IMR-90 (cell line): ENCODE measurements around the gene LEKR1. TPM values are rescaled to one million over a fixed set of nuclear protein-coding genes. Genes with fewer than 3 reads are reported as not detected.

Experiments
- ATAC-seq: fragments of 200-7000 bp; cut with Tn5 transposase; 2 replicates; pipeline ENCODE4 v1.9.1; 2020; ENCODE audit warnings: low read depth, mild to moderate bottlenecking, moderate library complexity
- BruUV-seq: library from RNA; stranded (reverse); fragments of 400-500 nt; replicated peaks from 2 replicates; lab custom pipeline; 2021; lab: Mats Ljungman, UMichigan
- CTCF ChIA-PET: fragments of 300-600 bp; formaldehyde crosslinking; extraction: SDS; loops from one replicate; lab custom pipeline; 2021; ENCODE audit warnings: antibody characterized with exemption; lab: Yijun Ruan, JAX
- POLR2A ChIA-PET: fragments of 300-600 bp; sonication (Branson Sonifier 250); formaldehyde crosslinking; loops from one replicate; lab custom pipeline; 2022; ENCODE audit warnings: antibody characterized with exemption; ENCODE audit not compliant: unreplicated experiment; lab: Charles Lee
- DNase-seq: peaks from one replicate; pipeline ENCODE4 v3.0.0; 2013
- H2AFZ ChIP-seq: replicated peaks from 2 replicates; pipeline ENCODE3; 2013; ENCODE audit warnings: low read length, mild to moderate bottlenecking; ENCODE audit not compliant: poor library complexity
- H2AK5ac ChIP-seq: 2 replicates; pipeline ENCODE4 v1.6.1; 2013; ENCODE audit warnings: low read depth, low read length, inconsistent platforms
- H2AK9ac ChIP-seq: replicated peaks from 2 replicates; pipeline ENCODE3; 2013; ENCODE audit warnings: mild to moderate bottlenecking, low read depth, low read length, moderate library complexity; ENCODE audit not compliant: poor library complexity
- H2BK120ac ChIP-seq: 2 replicates; pipeline ENCODE4 v1.6.1; 2013; ENCODE audit warnings: low read depth, low read length, inconsistent platforms
- H2BK15ac ChIP-seq: 3 replicates; pipeline ENCODE4 v1.6.1; 2013; ENCODE audit warnings: low read depth, low read length, inconsistent platforms
- H2BK20ac ChIP-seq: 2 replicates; pipeline ENCODE4 v1.6.1; 2013; ENCODE audit warnings: low read depth, mild to moderate bottlenecking, inconsistent platforms, low read length, moderate library complexity
- H2BK5ac ChIP-seq: 2 replicates; pipeline ENCODE4 v1.6.1; 2013; ENCODE audit warnings: mild to moderate bottlenecking, low read depth, low read length, inconsistent platforms; ENCODE audit not compliant: poor library complexity, severe bottlenecking
- H3K14ac ChIP-seq: replicated peaks from 2 replicates; pipeline ENCODE4 v1.6.1; 2013; ENCODE audit warnings: low read depth, low read length, inconsistent platforms
- H3K18ac ChIP-seq: 2 replicates; pipeline ENCODE4 v1.6.1; 2013; ENCODE audit warnings: low read depth, low read length, control low read depth
- H3K23ac ChIP-seq: 2 replicates; pipeline ENCODE4 v1.6.1; 2013; ENCODE audit warnings: low read depth, low read length, inconsistent platforms
- H3K27ac ChIP-seq: 2 replicates; pipeline ENCODE4 v1.5.1; 2013; ENCODE audit warnings: mild to moderate bottlenecking, control low read depth, low read length; ENCODE audit not compliant: insufficient read depth
- H3K27me3 ChIP-seq: 2 replicates; pipeline ENCODE4 v1.6.1; 2013; ENCODE audit warnings: low read length; ENCODE audit not compliant: control insufficient read depth, insufficient read depth
- H3K36me3 ChIP-seq: 2 replicates; pipeline ENCODE4 v1.6.1; 2013; ENCODE audit warnings: low read length, mixed read lengths; ENCODE audit not compliant: control insufficient read depth, insufficient read depth
- H3K4ac ChIP-seq: 2 replicates; pipeline ENCODE4 v1.6.1; 2013; ENCODE audit warnings: low read depth, low read length, inconsistent platforms
- H3K4me1 ChIP-seq: 2 replicates; pipeline ENCODE4 v1.6.1; 2013; ENCODE audit warnings: low read length, mixed read lengths; ENCODE audit not compliant: control insufficient read depth, insufficient read depth
- H3K4me2 ChIP-seq: 2 replicates; pipeline ENCODE4 v1.6.1; 2013; ENCODE audit warnings: low read depth, mild to moderate bottlenecking, control low read depth, low read length, moderate library complexity
- H3K4me3 ChIP-seq: 2 replicates; pipeline ENCODE4 v1.5.1; 2013; ENCODE audit warnings: low read depth, mild to moderate bottlenecking, control low read depth, low read length, moderate library complexity; ENCODE audit not compliant: insufficient read depth
- H3K56ac ChIP-seq: 2 replicates; pipeline ENCODE4 v1.6.1; 2013; ENCODE audit warnings: low read length, inconsistent platforms; ENCODE audit not compliant: insufficient read depth; ENCODE audit errors: extremely low read depth
- H3K79me1 ChIP-seq, 2 experiments: 2 replicates each; pipeline ENCODE4 v1.6.1; 2013; ENCODE audit warnings: low read length in 2 of 2, inconsistent platforms in 1 of 2, low read depth in 1 of 2
- H3K9ac ChIP-seq: 2 replicates; pipeline ENCODE4 v1.6.1; 2013; ENCODE audit warnings: low read depth, low read length, control low read depth
- H3K9me1 ChIP-seq: 2 replicates; pipeline ENCODE4 v1.6.1; 2013; ENCODE audit warnings: low read length, inconsistent platforms; ENCODE audit not compliant: insufficient read depth
- H3K9me3 ChIP-seq: 2 replicates; pipeline ENCODE4 v1.6.1; 2013; ENCODE audit warnings: low read length; ENCODE audit not compliant: control insufficient read depth, insufficient read depth
- H4K20me1 ChIP-seq: 2 replicates; pipeline ENCODE4 v1.6.1; 2013; ENCODE audit warnings: low read length, inconsistent platforms; ENCODE audit not compliant: insufficient read depth
- H4K5ac ChIP-seq: 2 replicates; pipeline ENCODE4 v1.6.1; 2013; ENCODE audit warnings: mild to moderate bottlenecking, low read depth, low read length, control low read depth
- H4K8ac ChIP-seq, 2 experiments: 2 replicates each; pipeline ENCODE4 v1.6.1; 2013; ENCODE audit warnings: low read depth in 2 of 2, low read length in 2 of 2, control low read depth in 1 of 2, inconsistent platforms in 1 of 2
- H4K91ac ChIP-seq: 2 replicates; pipeline ENCODE4 v1.6.1; 2013; ENCODE audit warnings: low read depth, low read length, inconsistent platforms; ENCODE audit not compliant: insufficient read depth
- BHLHE40 ChIP-seq: fragments of 150-350 bp; IDR thresholded peaks from 2 replicates; pipeline ENCODE4 v1.6.1; 2016; ENCODE audit warnings: mild to moderate bottlenecking, low read depth, low read length
- MAFK ChIP-seq: IDR thresholded peaks from 2 replicates; pipeline ENCODE4 v1.6.1; 2012; ENCODE audit warnings: low read depth, low read length, improper control_type of control experiment
- NFE2L2 ChIP-seq: fragments of 150-350 bp; IDR thresholded peaks from 2 replicates; pipeline ENCODE4 v1.6.1; 2016; ENCODE audit warnings: low read depth, mild to moderate bottlenecking, low read length
- RFX5 ChIP-seq: IDR thresholded peaks from 2 replicates; pipeline ENCODE4 v1.8.0; 2012; ENCODE audit warnings: low read depth, mild to moderate bottlenecking, low read length, moderate library complexity
- SMC3 ChIP-seq: fragments of 150-350 bp; IDR thresholded peaks from 2 replicates; pipeline ENCODE4 v1.6.1; 2016; ENCODE audit warnings: low read depth, mild to moderate bottlenecking, antibody characterized with exemption, low read length, moderate library complexity
- WGBS, 2 experiments: methylation state at CpG; one replicate each; pipeline versions ENCODE4 v1.1.5 to v1.1.7; 2013; ENCODE audit warnings: missing lambda C conversion rate in 2 of 2; ENCODE audit not compliant: insufficient read length in 1 of 2; ENCODE audit errors: extremely low coverage in 2 of 2; 5-methylcytosine and 5-hydroxymethylcytosine counted together
- dilution Hi-C: fragments of 300-500 bp; cut with HindIII; formaldehyde crosslinking; loops from one replicate; pipeline ENCODE4 v1.14.3; 2018; ENCODE audit warnings: low sequenced_read_pairs; ENCODE audit not compliant: unreplicated experiment
- in situ Hi-C: fragments of 300-500 bp; cut with MboI; formaldehyde crosslinking; loops from 3 replicates; pipeline ENCODE4 v1.14.3; 2019; ENCODE audit warnings: low sequenced_read_pairs, inconsistent platforms, mixed read lengths
- intact Hi-C: fragments of 100-400 bp; cut with micrococcal nuclease; formaldehyde crosslinking; loops from 2 replicates; pipeline ENCODE4 v1.10.0; 2022
- polyA plus RNA-seq, 3 experiments: library from polyadenylated mRNA; depleted of rRNA; stranded (reverse); fragments of >200 nt; gene quantifications; 2 replicates each; pipeline ENCODE4 v1.2.3, GENCODE V29; 2012; ENCODE audit warnings: low replicate concordance in 1 of 3
- total RNA-seq: library from RNA; depleted of rRNA; stranded (reverse); fragments of >200 nt; gene quantifications from 2 replicates; pipeline ENCODE4 v1.2.3, GENCODE V29; 2012
- TF ChIP-seq, protein P1 (sequence below): conservative IDR thresholded peaks from 2 replicates; pipeline ENCODE4 v1.5.1; 2012; ENCODE audit warnings: mild to moderate bottlenecking, low read depth, low read length, improper control_type of control experiment
- TF ChIP-seq, protein P2 (sequence below): fragments of 150-350 bp; IDR thresholded peaks from 2 replicates; pipeline ENCODE4 v1.6.1; 2016; ENCODE audit warnings: low read depth, mild to moderate bottlenecking, low read length, moderate library complexity, borderline replicate concordance

LEKR1 gene
- total and polyA plus RNA-seq, 2 of the 4 experiments (the other 2 are of a cell fraction), result 0.19 to 0.36 TPM

DNA sequence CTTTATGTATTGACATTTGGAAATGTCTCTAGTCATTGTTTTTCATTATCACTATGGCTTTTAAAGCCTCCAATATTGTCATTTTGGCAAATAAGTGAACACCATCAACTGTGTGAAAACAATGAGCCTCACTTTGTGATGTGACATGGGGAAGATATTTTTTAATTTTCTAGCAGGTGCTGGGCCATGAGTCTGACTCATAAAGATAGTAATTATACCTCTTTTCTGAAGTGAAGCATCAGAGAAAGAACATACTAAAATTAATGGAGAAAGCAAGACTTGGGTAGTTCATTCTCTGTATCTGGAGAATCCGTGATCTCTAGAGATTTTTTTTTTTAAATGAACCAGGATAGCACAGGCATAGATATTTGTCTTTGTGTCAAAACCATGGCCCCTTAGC lies 233.0 kb downstream of the LEKR1 start:
- H3K14ac ChIP-seq, result no peak overlapping the region
- no peak overlapping the region for H3K4me3 ChIP-seq
- no peak overlapping the region for H2BK20ac ChIP-seq
- H2BK120ac ChIP-seq, result no peak overlapping the region
- no peak overlapping the region for H4K8ac ChIP-seq
- H3K9ac ChIP-seq, result no peak overlapping the region
- H2BK15ac ChIP-seq, result no peak overlapping the region
- POLR2A ChIA-PET, result no interaction called here
- no peak overlapping the region for H3K56ac ChIP-seq
- no peaks in the 10 kb centered on the region for H3K27me3 ChIP-seq
- no peaks in the 10 kb centered on the region for H4K20me1 ChIP-seq
- no peak overlapping the region for H3K18ac ChIP-seq
- dilution Hi-C loops, result no loop called here
- no peaks in the 10 kb centered on the region for H3K9me1 ChIP-seq
- no peak overlapping the region for H4K91ac ChIP-seq
- CTCF ChIA-PET, result no interaction called here
- no peak overlapping the region for H2BK5ac ChIP-seq
- H3K36me3 ChIP-seq, result no peaks in the 10 kb centered on the region
- in situ Hi-C loops, result no loop called here
- H2AK9ac ChIP-seq, result no peak overlapping the region
- H2AK5ac ChIP-seq, result no peak overlapping the region
- DNase-seq (no peak), ATAC-seq (no peak)
- TF ChIP-seq RFX5 (no peak), SMC3 (no peak), NFE2L2 (no peak), MAFK (no peak), BHLHE40 (no peak)
- TF ChIP-seq, protein P1, sequence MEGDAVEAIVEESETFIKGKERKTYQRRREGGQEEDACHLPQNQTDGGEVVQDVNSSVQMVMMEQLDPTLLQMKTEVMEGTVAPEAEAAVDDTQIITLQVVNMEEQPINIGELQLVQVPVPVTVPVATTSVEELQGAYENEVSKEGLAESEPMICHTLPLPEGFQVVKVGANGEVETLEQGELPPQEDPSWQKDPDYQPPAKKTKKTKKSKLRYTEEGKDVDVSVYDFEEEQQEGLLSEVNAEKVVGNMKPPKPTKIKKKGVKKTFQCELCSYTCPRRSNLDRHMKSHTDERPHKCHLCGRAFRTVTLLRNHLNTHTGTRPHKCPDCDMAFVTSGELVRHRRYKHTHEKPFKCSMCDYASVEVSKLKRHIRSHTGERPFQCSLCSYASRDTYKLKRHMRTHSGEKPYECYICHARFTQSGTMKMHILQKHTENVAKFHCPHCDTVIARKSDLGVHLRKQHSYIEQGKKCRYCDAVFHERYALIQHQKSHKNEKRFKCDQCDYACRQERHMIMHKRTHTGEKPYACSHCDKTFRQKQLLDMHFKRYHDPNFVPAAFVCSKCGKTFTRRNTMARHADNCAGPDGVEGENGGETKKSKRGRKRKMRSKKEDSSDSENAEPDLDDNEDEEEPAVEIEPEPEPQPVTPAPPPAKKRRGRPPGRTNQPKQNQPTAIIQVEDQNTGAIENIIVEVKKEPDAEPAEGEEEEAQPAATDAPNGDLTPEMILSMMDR, result no peak
- TF ChIP-seq, protein P2, sequence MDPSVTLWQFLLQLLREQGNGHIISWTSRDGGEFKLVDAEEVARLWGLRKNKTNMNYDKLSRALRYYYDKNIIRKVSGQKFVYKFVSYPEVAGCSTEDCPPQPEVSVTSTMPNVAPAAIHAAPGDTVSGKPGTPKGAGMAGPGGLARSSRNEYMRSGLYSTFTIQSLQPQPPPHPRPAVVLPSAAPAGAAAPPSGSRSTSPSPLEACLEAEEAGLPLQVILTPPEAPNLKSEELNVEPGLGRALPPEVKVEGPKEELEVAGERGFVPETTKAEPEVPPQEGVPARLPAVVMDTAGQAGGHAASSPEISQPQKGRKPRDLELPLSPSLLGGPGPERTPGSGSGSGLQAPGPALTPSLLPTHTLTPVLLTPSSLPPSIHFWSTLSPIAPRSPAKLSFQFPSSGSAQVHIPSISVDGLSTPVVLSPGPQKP, result no peak
- no peak overlapping the region for H4K5ac ChIP-seq
- no CpG with 5 or more reads among the region's 1 CpG for WGBS, 2 experiments
- intact Hi-C loops, result no loop called here
- no peaks in the 10 kb centered on the region for H3K9me3 ChIP-seq
- no peaks in the 10 kb centered on the region for H3K79me1 ChIP-seq
- H2AFZ ChIP-seq, result no peak overlapping the region
- BruUV-seq, result no TSS peak
- no peak overlapping the region for H3K23ac ChIP-seq
- H3K4ac ChIP-seq, result no peak overlapping the region
- 0 out of 2 replicates have a peak, but pooled peaks cover 2% of the 10 kb centered on the region for H3K4me1 ChIP-seq
- H3K27ac ChIP-seq, result no peak overlapping the region
- no peak overlapping the region for H3K4me2 ChIP-seq
